Fibroblast of skin of left quadriceps (primary cell): ENCODE measurements around the gene HNF4A.

Experiments used
- DNase-seq, 2 experiments: peaks; one replicate each; pipeline ENCODE4 v3.0.0-alpha.2; 2013; ENCODE audit warnings: low read depth in 2 of 2

Gene HNF4A

DNA sequence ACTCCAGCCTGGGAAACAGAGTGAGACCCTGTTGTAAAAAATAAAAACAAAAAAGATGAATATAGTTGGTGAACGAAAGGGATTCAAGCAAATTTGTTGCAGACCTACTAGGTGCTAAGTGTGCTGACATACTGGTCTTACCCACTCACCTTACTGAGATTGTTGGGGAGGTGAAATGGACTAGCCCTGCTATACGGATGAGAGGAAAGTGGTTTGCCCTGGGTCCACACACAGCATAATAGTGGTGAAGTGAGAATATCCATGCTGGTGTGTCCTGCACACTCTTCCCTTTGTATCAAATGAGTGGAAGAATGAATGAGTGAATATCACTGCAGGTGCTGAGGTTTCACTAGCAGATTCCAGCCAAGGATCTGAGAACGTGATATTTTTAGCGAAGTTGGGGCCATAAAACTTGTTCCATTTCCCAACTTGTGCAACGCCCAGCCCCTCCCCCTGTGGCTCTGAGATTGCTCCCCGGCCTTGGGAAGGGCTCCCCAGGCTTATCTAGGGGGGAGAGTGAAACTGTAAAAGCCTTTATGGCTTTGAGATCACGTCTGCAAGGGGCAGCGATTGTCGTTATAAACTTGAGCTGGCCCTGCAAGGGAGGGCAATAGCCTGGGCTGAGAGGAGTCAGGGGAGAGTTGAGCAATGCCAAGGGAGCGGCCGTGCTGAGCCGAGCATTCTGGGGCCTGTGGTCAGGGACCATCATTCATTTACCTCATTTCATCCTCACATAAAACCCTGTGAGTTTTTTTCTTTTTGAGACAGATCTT lies 87.0 kb downstream of the HNF4A start:
- DNase-seq, result no peak

DNA sequence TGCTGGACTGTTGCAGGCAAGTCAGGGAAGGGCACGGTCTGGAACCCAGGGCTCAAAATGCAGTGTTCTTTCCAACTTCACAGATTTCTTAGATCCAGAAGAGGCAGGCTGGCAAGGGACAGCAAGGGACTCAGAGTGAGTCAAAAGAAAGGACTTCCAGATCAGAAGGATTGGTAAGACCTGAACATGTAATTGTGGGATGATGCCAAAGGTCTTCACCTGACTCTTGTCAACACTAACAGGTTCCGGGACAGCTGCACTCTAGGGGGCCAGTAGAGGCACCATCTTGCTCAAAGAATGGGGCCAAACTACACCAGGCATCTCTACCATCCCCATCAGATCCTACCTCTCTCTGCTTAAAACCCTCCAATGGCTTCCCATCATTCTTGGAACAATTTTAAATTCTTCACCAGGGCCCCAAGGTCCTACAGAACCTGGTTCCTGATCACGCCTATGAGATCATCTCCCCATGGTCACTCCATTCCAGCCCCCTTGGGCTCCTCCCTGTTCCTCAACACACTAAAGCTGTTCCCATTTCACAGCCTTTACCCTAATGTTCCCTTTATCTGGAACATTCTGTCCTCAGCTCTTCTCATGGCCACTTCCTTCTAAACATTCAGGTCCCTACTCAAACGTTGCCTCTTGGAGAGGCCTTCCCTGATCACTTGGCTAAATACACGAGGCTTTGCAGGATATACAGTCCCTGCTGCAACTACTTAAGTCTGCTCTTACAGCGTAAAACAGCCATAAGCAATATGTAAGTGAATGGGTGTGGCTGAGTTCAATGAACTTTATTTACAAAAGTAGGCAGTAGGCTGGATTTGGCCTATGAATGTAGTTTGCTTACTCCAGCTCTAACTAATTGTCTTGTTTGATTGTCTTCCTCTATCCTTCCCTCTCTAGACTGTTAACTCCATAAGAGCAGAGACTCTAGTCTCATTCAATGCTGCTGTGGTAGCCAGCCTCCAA lies 90.5 kb downstream of the HNF4A start:
- no peak for DNase-seq

DNA sequence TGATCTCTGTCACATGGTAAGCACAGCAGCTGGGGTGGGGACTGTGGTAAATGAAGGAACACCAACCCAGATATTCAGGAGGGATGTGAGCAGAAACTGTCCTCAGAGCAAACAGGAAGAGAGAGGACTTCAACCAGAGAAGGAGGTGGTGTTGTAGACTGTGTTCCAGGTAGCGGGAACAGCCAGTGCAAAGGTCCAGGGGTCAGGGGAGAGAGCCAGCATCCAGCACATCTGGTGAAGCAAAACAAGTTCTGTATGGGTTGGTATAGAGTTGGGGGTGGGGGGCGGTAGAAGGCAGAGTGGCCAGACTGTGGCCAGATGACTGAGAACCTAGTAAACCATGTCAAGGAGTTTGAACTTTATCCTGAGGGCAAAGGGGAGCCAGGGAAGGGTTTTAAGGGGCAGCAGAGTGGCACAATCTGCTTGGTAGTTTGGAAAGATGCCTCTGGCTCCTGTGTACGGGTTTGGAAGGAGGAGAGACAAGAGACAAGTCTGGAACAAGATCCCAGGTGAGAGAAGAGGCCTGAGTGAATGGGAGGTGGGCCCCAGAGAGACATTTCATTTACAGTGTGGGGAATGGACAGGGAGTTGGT lies 92.4 kb downstream of the HNF4A start:
- no peak for DNase-seq

DNA sequence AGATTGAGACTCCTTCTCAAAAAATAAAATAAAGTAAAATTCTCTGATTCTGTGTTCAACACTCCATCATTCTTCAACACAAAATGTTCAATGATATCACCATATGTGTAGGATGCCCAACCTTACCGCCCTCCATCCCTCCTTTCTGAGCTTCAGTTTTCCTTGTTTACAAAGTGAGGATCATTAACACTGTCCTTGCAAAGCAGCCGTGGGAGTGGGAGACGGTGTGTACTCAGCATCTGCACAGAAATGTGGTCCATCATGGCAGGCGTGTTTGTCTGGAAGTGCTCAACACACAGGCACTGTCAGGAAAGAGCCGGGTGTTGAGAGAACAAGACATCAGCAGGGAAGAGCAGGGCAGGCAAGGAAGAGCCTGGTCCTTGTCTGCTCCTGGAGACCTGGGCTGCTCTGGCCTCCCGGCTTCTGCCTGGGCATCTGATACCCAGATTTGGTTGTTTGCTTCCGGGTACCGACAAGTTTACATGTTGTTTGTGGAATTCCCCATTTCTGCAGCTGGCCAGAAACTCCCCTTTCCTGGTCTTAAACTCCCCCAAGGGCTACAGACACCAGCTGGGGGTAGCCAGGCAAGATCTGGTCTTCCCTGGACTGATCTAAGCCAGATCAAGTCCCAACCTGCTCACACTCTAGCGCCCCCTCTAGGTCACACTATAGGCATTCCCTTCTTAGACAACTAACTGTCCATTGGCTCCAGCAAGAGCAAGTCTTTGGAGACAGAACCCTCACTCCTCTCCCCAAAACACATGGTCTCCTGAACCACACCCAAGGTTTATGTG lies 93.5 kb downstream of the HNF4A start:
- no peak for DNase-seq

DNA sequence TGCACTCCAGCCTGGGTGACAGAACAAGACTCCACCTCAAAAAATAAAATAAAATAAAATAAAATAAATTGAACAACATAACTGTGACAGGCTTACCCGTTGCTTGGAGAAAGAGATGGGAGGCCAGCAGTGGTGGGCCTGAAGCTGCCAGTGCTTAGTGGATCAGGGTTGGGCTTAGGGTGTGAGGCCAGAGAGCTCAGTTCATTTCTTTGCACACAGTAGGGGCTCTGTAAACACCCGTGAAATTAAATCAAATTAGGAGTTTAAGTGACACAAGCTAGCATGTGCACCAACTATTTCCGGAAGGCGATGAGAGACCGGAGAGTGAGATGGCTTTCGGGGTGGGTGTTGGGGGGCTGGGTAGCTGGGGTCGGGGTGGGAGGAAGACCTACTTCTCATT lies 94.4 kb downstream of the HNF4A start:
- DNase-seq, result no peak

DNA sequence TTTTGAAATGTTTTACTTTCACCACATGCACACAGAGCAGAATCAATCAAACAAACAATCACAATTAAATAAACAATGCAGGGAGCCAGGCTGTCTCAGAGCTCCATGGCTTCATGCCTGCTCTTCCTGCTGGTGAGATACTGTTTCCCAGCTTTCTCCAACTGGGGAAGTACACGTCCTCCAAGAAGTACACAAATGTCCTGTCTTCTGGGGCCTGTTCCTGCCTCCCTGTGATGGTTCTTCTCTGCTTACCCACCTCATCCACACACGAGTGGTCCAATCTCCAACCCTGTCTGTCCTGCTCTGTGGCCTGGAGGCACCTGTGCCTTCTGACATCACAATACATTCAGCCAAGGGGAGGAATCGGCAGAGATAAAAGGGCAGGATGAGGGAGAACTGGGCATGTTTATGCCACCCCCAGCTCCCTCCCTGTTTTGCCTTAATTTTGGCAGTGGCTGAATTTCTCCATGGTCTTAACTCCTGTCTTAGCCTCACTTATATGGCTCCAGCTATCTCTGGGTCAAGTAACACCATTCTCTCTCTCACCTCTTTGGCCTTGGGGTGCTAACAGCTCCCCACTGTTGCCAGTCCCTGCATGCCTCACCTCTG lies 94.9 kb downstream of the HNF4A start:
- DNase-seq, result no peak

DNA sequence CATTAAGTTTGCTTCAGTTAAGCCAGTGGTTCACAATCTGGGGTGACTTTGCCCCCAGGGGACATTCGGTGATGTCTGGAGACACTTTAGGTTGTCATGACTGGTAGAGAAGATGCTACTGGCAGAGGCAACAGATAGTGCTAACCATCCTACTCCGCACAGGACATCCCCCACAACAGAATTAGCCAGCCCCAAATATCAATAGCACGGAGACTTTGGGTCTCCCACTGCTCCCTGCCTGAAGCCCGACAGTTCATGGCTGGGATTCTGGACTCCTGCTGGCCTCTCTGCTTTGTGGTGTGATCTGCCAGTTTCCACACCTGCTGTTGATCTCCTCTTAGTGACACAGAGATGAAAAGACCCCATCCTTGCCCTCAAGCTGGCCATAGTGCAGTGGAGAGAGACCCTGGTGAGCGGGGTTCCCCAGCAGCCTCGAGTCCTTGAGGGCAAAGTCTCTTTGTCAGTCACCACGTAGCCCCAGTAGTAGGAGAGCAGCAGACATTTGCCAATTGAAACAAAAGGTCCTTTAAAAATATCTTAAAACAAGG lies 95.5 kb downstream of the HNF4A start:
- DNase-seq, result no peak

DNA sequence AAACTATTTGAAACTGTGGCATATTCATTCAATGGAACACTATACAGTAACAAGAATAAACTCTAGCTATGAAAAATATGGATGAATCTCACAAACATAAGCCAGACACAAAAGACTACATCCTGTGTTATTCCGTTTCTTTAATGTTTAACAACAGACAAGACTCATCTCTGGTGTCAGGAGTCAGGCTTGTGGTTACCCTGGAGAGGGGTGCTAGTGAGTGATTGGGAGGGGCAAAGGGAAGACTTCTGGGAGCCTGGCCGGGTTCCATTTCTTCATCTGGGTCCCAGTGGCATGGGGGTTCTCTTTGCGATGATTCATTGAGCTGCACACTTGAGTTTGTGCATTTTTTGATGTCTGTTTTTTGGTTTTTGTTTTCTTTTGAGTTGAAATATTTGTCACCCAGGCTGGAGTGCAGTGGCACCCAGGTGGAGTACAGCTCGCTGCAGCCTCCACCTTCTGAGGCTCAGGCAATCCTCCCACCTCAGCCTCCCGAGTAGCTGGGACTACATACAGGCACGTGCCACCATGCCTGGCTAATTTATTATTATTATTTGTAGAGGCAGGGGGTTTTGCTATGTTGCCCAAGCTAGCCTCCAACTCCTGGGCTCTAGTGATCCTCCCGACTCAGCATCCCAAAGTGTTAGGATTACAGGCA lies 98.9 kb downstream of the HNF4A start:
- DNase-seq, result no peak

DNA sequence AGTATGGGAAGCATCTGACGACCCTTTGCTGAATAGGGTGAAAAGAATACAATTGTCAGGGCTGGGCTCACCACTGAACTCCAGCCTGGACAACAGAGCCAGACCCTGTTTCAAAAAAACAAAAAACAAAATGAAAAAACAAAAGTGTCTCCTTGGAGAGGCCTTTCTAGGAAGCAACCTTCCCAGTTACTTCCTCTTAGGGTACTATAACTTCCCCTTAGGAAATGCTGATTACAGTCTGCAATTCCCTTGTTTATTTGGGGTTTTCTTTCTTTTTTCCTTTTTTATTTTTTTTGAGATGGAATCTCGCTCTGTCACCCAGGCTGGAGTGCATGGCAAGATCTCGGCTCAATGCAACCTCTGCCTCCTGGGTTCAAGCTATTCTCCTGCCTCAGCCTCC lies 99.6 kb downstream of the HNF4A start:
- DNase-seq, result no peak

DNA sequence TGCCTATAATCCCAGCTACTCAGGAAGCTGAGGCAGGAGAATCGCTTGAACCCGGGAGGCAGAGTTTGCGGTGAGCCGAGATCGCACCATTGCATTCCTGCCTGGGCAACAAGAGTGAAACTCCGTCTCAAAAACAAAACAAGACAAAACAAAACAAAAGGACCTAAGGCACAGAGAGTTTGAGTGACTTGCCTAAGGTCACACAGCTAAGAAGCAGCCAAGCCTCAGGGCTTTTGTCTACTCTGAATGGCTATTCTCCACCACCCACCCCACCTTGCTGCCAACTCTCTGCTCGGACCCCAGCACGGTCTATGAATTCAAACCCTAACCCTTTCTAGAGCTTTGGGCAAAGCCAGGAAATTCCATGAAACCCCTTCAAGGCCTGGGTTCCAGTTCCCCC lies 101.1 kb downstream of the HNF4A start:
- DNase-seq, result no peak

DNA sequence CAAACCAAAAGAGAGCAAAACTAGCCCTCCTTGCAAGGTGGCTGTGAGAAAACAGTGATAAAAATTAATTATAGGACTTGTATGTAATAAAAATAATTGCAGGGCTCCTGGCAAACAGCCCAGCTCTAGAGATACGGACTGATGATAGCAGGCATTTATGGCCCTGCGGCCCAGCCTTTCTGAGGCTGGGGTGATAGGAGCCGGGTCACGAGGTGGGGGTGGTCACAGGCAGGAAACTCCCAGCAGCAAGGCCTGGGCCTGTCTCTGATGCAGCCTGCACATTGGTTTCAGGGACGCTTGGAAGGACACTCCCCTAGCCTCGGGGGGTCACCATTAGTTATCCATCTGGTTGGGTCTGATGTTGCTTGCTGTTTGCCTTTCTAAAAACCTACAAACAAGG lies 101.5 kb downstream of the HNF4A start:
- DNase-seq, result no peak

DNA sequence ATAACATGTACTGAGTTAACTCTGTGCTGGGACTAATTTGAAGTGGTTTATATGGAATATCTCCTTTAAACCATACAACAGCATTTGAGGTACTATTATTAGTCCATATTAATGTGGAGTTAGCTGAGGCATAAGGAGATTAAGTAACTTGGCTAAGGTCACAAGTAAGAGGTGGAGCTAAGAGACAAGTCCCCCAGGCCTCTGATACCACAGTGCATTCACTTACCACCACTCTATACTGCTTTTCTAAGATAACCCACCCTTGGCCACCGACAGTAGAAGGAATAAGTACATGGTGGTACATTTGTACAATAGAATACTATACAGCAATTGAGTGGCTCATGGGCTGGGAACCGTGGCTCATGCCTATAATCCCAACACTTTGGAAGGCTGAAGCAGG lies 103.8 kb downstream of the HNF4A start:
- DNase-seq, result no peak

DNA sequence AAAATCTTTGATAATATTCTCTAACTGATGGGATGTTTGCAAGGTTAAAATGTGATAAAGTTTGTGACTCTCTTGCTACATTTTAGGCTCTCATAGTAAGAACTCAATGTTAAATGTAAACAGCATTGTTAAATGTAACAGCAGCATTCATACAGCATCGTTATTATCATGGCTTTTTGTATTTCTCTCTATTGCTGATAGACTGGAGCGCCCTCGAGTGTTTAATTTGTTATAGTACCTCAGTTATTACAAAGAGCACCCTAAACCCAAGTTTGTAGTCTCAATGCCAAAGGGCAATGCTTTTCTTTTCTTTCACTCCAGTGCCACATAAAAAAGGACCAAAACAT lies 105.3 kb downstream of the HNF4A start:
- no peak for DNase-seq

DNA sequence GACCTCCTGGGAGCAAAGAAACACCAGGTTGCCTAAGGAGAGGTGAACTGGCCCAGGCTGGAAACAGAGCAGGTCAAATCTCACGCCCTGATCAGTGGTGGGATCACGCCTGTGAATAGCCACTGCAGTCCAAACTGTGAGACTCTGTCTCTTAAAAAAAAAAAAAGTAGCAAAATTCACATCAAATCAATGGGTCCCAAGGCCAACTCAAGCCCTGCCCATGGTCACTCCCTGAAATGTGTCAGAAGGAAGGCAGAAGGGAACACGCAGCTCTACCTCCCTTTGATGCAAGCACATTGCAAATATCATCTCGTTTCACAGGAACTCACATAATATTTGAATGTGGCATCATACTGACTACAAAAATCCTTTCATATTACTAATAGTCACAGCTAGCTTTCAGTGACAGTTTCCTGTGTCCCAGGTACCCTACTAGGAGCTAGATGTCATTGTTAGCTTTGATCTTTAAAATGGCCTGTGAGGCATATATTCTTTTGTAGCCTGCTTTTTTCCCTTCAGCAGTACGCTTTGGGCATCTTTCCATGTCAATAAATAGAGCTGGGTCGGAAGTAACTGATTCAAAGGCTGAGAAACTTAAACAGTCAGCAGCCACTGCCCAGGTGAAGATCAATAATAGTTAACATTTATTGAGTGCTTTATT lies 105.8 kb downstream of the HNF4A start:
- no peak for DNase-seq

DNA sequence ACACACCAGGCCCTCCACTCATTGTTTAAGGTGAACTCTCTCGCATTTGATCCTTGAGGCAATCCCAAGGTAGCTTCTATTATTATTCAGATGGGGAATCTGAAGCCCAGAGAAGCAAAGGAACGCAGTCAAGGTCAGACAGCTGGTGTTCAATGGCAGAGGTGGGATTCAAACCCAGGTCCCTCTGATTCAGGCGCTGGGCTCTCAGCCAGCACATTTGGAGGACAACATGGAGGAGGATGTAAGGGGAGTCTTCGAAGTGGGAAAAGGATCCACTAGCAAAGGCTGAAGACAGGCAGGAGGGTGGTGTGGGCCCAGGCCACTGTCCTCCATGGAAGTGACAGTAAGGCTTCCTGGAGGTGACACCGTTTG lies 106.3 kb downstream of the HNF4A start:
- DNase-seq, result no peak

DNA sequence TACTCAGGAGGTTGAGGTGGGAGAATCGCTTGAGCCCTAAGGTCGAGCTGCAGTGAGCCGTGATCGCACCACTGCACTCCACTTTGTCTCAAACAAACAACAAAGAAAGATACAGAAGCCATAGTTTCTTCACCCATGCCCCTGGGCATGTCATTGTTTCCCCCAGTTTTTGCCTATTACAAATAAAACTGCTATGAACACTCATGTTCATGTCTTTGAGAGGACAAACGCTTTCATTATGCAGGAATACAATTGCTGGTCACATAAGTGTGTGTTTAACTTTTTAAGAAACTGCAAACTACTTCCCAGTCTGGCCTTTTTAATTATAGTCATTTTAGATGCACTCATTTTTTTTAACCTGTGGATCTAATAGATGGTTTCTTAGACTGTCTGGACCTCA lies 108.0 kb downstream of the HNF4A start:
- DNase-seq, result no peak

DNA sequence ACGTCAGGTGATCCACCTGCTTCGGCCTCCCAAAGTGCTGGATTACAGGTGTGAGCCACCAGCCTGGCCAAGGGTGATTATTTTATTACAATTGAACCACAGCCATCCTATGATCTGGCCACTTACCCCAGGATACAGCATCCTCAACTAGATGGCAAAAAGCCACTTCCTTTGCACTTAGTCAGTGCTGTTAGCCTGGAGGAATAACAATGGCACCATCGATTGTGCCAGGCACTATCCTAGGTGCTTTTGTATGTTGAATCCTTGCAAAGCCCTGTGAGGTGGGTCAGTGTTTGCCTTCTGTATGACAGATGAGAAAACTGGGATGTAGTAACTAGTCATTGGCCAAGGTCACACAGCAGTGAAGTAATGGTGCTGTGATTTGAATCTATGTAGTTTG lies 109.0 kb downstream of the HNF4A start:
- no peak for DNase-seq

DNA sequence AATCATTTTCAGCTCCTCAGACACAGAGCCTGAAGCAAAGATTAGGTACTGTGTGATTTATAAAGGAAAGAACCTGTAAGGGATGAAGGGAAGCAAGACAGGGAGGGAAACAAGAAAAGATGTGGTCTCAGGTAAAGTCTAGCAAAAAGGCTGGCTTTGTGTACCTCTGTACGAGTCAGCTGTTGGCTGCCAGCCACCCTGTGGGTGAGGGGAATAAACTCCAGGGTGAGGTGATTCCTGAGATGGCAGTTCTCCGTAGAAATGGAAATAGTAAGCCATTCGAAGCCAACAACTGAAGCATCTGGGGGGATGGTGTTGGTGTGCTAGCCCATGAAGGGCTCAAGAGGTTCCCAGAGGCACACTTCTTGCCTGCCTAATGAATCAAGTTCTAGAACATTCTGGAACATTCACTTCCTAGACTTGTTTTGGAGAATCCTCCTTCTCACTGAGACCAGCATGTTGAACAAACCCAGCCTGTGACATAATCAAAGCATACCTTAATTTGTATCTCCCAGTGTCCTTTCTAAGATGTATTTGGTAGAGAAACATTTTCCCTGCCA lies 109.6 kb downstream of the HNF4A start:
- no peak for DNase-seq

DNA sequence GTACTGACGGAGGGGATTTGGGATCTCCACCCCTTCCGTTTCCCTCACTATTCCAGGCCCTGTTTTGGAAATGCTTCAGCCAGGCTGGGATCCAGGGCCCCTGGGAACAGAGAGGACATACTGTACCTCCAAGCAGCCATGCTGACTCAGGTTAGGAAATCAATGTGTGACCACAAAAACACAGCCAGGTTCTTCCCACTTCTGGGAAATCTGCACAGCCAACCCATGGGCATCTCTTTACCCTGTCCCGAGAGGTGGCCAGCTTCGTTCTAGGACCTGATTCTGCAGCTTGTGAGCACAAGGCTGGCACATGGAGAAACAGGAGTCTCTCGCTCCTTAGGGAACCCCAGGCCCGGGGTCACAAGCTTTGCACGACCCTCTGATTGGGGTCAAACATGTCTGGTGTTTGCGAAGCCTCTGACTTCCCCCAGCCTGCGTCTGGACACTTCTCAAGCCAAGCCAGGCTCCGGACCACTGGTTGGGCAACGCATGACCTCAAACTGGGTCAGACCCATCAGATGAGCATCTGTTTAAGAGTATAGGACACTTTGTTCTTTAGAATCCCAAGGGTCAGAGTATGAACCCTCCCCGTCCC lies 111.9 kb downstream of the HNF4A start:
- DNase-seq, result no peak
